HG02642 (cell line): ENCODE data around the gene BICD2.
A peak's percentile ranks its signal among the peaks of the same experiment; 100 is the strongest.
"Not testable (repeated sequence)": the region's sequence is repeated elsewhere in the genome, so short reads cannot be mapped to it uniquely, and the experiment has no call there.

Source experiments
- ATAC-seq: cut with Tn5 transposase; IDR thresholded peaks from one replicate; pipeline ENCODE4 v1.9.1; 2021; ENCODE audit warnings: mild to moderate bottlenecking; ENCODE audit not compliant: unreplicated experiment, poor library complexity

The BICD2 gene

GRCh38 chr9:92764381-92764987, at the start of gene BICD2:
Gene BICD2, minus strand, starts transcription at chr9:92764833. Its CDS starts 89 bp downstream, at chr9:92764744.
- peak; percentile 7 for ATAC-seq

GRCh38 chr9:92809629-92810326, 45.1 kb upstream of the BICD2 start:
- ATAC-seq: not testable (repeated sequence)

GRCh38 chr9:92808726-92809451, 44.3 kb upstream of the BICD2 start:
- peak; percentile 48 for ATAC-seq

- no peak for ATAC-seq
Observed at GRCh38 chr9:92807757-92808725, 43.4 kb upstream of the BICD2 start.

GRCh38 chr9:92807031-92807756, 42.6 kb upstream of the BICD2 start:
- ATAC-seq: no peak

GRCh38 chr9:92804727-92805126, 40.1 kb upstream of the BICD2 start:
- ATAC-seq: no peak

GRCh38 chr9:92798358-92798757, 33.7 kb upstream of the BICD2 start:
- no peak for ATAC-seq

GRCh38 chr9:92796337-92796804, 31.7 kb upstream of the BICD2 start:
- ATAC-seq: not testable (repeated sequence)

GRCh38 chr9:92795598-92796336, 31.1 kb upstream of the BICD2 start:
- no peak for ATAC-seq

- no peak for ATAC-seq
Observed at GRCh38 chr9:92795000-92795399, 30.4 kb upstream of the BICD2 start.

- no peak for ATAC-seq
Observed at GRCh38 chr9:92794426-92794825, 29.8 kb upstream of the BICD2 start.

GRCh38 chr9:92790542-92791527, 26.2 kb upstream of the BICD2 start:
- peak; percentile 72 for ATAC-seq

- no peak for ATAC-seq
Observed at GRCh38 chr9:92786298-92786697, 21.7 kb upstream of the BICD2 start.

GRCh38 chr9:92781899-92782298, 17.3 kb upstream of the BICD2 start:
- ATAC-seq: no peak

- ATAC-seq: no peak
Observed at GRCh38 chr9:92780206-92780605, 15.6 kb upstream of the BICD2 start.

- no peak for ATAC-seq
Observed at GRCh38 chr9:92775466-92775865, 10.8 kb upstream of the BICD2 start.

GRCh38 chr9:92774274-92774673, 9.6 kb upstream of the BICD2 start:
- ATAC-seq: no peak

GRCh38 chr9:92773810-92774209, 9.2 kb upstream of the BICD2 start:
- no peak for ATAC-seq
